ENCODE results near the gene RNF141. TPM values are rescaled to one million over a fixed set of nuclear protein-coding genes. Genes with fewer than 3 reads are reported as not detected.

Gene RNF141
- total RNA-seq, 2 donors from 2014 or later, result 17.5 to 19.6 TPM

DNA sequence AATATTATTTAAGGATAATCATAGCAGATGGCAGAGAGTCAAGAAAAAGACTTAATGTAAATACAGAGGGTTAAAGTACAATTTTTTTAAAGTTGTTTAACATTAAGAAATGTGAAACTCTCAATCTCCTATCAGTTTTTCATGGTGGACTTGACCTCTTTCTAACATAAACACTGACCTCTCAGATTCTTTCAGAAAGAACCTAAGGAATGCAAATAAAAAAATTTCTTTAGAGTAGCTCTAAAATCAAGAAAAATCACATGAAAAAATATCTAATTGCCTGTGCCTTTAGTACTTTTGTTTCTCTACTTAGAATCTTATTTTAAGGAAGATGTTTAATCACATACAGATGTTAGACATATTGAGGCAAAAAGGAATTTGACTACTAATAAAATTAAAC is 12.9 kb downstream of the RNF141 start:
- ATAC-seq (replicated peaks in 1 of 2) (no peak), DNase-seq (no peak)
- H3K36me3 Mint-ChIP-seq (ENCODE audit: insufficient read depth in 2 of 2), result peaks cover 8 to 14% of the 10 kb centered on the region in 2 donors
- H3K9me3 Mint-ChIP-seq, result no peaks in the 10 kb centered on the region
- H3K27ac Mint-ChIP-seq, result no peak overlapping the region
- no peaks in the 10 kb centered on the region for H3K27me3 Mint-ChIP-seq (ENCODE audit: low read depth)
- peaks cover 21% of the 10 kb centered on the region for H3K4me1 Mint-ChIP-seq (ENCODE audit: low read depth)
- no peak overlapping the region for H3K4me3 Mint-ChIP-seq

- no peaks in the 10 kb centered on the region for H3K27me3 Mint-ChIP-seq (ENCODE audit: low read depth)
- DNase-seq (no peak), ATAC-seq (replicated peaks in 1 of 2) (peak; percentile 88 to 89)
- peaks cover 7 to 12% of the 10 kb centered on the region in 2 donors for H3K36me3 Mint-ChIP-seq (ENCODE audit: insufficient read depth in 2 of 2)
- peak overlapping the region; percentile 33 to 50 for H3K4me3 Mint-ChIP-seq
- peak overlapping the region; percentile 68 for H3K27ac Mint-ChIP-seq
- H3K9me3 Mint-ChIP-seq, result no peaks in the 10 kb centered on the region
- H3K4me1 Mint-ChIP-seq (ENCODE audit: low read depth), result peaks cover 21% of the 10 kb centered on the region
These were observed 13.7 kb downstream of the RNF141 start for GRCh38 chr11:10526974-10527918.

DNA sequence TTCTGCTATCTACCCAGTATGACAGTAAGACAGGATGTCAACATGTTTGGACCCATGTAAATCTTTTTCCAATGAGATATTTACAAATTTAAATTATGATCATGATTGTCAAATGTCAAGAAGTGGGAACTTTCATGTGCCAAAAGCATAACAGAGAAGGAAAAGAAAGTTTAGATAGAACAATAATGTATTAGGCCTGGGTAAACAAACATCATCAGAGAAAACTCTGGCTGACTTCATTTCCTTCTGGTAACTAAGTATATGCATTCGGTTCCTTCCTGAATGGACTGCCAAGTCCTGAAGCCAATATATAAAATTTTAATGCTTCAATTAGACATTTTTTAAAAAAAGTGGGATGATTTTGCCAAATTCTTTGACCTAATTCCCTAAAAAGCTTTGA is 16.5 kb downstream of the RNF141 start:
- no peaks in the 10 kb centered on the region for H3K27me3 Mint-ChIP-seq (ENCODE audit: low read depth)
- H3K4me1 Mint-ChIP-seq (ENCODE audit: low read depth), result peaks cover 21% of the 10 kb centered on the region
- no peak overlapping the region for H3K27ac Mint-ChIP-seq
- ATAC-seq (replicated peaks in 1 of 2) (no peak), DNase-seq (no peak)
- no peak overlapping the region for H3K4me3 Mint-ChIP-seq
- H3K9me3 Mint-ChIP-seq, result no peaks in the 10 kb centered on the region
- peaks cover 7 to 18% of the 10 kb centered on the region in 2 donors for H3K36me3 Mint-ChIP-seq (ENCODE audit: insufficient read depth in 2 of 2)

DNA sequence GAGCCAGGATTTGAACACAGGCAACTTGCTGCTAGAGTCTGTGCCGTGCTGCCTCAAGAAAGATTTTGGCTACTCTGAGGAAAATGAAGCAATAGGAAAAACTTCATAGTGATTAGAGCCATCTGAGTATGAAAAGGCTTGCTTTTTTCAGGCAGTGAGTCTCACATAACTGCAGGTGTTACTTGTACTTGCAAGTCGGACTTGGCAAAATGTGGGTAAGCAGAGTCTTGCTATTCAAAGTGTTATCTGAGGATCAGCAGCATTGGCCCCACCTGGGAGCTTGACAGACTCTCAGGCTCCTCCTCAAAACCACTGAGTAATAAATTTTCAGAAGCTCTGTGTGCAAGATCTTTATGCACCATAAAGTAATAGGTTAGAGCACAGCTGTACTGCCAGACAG is 18.1 kb downstream of the RNF141 start:
- no peaks in the 10 kb centered on the region for H3K27me3 Mint-ChIP-seq (ENCODE audit: low read depth)
- H3K9me3 Mint-ChIP-seq, result no peaks in the 10 kb centered on the region
- DNase-seq, result no peak
- H3K4me1 Mint-ChIP-seq (ENCODE audit: low read depth), result peaks cover 21% of the 10 kb centered on the region
- ATAC-seq (replicated peaks in 1 of 2), result no peak
- peaks cover 7 to 14% of the 10 kb centered on the region in 2 donors for H3K36me3 Mint-ChIP-seq (ENCODE audit: insufficient read depth in 2 of 2)
- H3K27ac Mint-ChIP-seq, result no peak overlapping the region
- no peak overlapping the region for H3K4me3 Mint-ChIP-seq

DNA sequence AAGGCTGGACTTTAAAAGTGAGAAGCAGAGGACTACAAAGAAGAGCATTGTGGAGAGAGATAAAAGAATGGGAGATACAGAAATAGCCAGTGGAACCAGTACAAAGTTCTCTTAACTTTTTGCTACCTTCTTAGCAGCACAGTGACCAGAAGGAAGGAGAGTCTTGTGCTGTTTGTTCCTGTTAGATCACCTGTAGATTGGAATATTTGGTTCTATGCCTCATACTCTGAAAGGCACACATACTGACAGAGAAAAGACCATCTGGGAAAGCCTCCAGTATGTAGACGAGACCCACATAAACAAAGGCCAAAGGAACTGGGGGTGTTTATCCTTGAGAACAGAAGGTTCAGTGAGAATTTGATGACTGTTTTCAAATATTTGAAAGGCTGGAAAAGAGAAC is 18.7 kb downstream of the RNF141 start:
- H3K36me3 Mint-ChIP-seq (ENCODE audit: insufficient read depth in 2 of 2), result peaks cover 3 to 11% of the 10 kb centered on the region in 2 donors
- peak overlapping the region; percentile 17 for H3K27ac Mint-ChIP-seq
- H3K27me3 Mint-ChIP-seq (ENCODE audit: low read depth), result no peaks in the 10 kb centered on the region
- no peak overlapping the region for H3K4me3 Mint-ChIP-seq
- ATAC-seq (replicated peaks in 1 of 2), result no peak
- H3K9me3 Mint-ChIP-seq, result no peaks in the 10 kb centered on the region
- H3K4me1 Mint-ChIP-seq (ENCODE audit: low read depth), result peaks cover 15% of the 10 kb centered on the region
- DNase-seq, result no peak

DNA sequence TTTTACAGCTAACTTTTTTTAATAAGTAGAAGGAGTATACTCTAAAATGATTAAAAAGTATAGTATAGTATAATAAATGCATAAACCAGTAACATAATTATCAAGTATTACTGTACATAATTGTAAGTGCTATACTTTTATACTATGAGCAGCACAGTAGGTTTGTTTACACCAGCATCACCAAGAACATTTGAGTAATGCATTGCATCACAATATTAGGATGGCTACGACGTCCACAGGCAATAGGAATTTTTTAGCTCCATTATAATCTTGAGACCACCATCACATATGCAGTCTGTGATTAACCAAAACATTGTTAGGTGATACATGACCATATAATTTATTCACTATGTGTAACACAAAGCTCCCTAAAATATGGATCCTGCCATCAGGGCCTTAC is 20.4 kb downstream of the RNF141 start:
- Mint-ChIP-seq H3K27ac (no peak overlapping the region), H3K27me3 (ENCODE audit: low read depth) (no peaks in the 10 kb centered on the region), H3K9me3 (no peaks in the 10 kb centered on the region), H3K4me3 (no peak overlapping the region), H3K36me3 (ENCODE audit: insufficient read depth in 2 of 2) (peaks cover 0 to 5% of the 10 kb centered on the region in 2 donors), H3K4me1 (ENCODE audit: low read depth) (no peaks in the 10 kb centered on the region)
- DNase-seq (no peak), ATAC-seq (replicated peaks in 1 of 2) (no peak)

GRCh38 chr11:10519630-10520029 is 21.4 kb downstream of the RNF141 start:
- no peaks in the 10 kb centered on the region for H3K9me3 Mint-ChIP-seq
- no peaks in the 10 kb centered on the region for H3K4me1 Mint-ChIP-seq (ENCODE audit: low read depth)
- ATAC-seq (replicated peaks in 1 of 2), result no peak
- no peaks in the 10 kb centered on the region for H3K27me3 Mint-ChIP-seq (ENCODE audit: low read depth)
- DNase-seq, result no peak
- H3K4me3 Mint-ChIP-seq, result no peak overlapping the region
- H3K36me3 Mint-ChIP-seq (ENCODE audit: insufficient read depth in 2 of 2), result peaks cover 0 to 5% of the 10 kb centered on the region in 2 donors
- no peak overlapping the region for H3K27ac Mint-ChIP-seq

GRCh38 chr11:10518891-10519290 is 22.1 kb downstream of the RNF141 start:
- H3K27ac Mint-ChIP-seq, result no peak overlapping the region
- ATAC-seq (replicated peaks in 1 of 2) (no peak), DNase-seq (no peak)
- no peaks in the 10 kb centered on the region for H3K9me3 Mint-ChIP-seq
- peaks cover 0 to 6% of the 10 kb centered on the region in 2 donors for H3K36me3 Mint-ChIP-seq (ENCODE audit: insufficient read depth in 2 of 2)
- H3K27me3 Mint-ChIP-seq (ENCODE audit: low read depth), result no peaks in the 10 kb centered on the region
- H3K4me1 Mint-ChIP-seq (ENCODE audit: low read depth), result no peaks in the 10 kb centered on the region
- H3K4me3 Mint-ChIP-seq, result no peak overlapping the region

DNA sequence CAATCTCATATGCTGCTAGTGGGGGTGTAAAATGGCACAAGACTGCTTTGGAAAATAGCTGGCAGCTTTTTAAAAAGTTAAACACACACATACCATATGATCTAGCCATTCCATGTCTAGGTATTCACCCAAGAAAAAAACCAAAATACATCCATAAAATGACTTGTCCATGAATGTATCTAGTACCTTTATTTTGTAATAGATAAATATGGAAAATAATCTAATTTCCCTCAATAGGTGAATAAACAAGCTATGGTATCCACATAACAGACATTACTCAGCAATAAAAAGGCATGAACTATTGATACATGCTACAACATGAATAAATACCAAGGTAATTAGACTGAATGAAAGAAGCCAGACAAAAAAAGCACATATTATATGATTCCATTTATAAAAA is 22.9 kb downstream of the RNF141 start:
- Mint-ChIP-seq H3K36me3 (ENCODE audit: insufficient read depth in 2 of 2) (peaks cover 0 to 6% of the 10 kb centered on the region in 2 donors), H3K27ac (no peak overlapping the region), H3K4me1 (ENCODE audit: low read depth) (no peaks in the 10 kb centered on the region), H3K27me3 (ENCODE audit: low read depth) (no peaks in the 10 kb centered on the region), H3K9me3 (no peaks in the 10 kb centered on the region), H3K4me3 (no peak overlapping the region)
- no peak for DNase-seq
- ATAC-seq (replicated peaks in 1 of 2), result no peak

- Mint-ChIP-seq H3K27ac (no peak overlapping the region), H3K9me3 (no peaks in the 10 kb centered on the region), H3K27me3 (ENCODE audit: low read depth) (no peaks in the 10 kb centered on the region), H3K4me3 (no peak overlapping the region), H3K4me1 (ENCODE audit: low read depth) (no peaks in the 10 kb centered on the region), H3K36me3 (ENCODE audit: insufficient read depth in 2 of 2) (peaks cover 1% of the 10 kb centered on the region in 2 donors)
- ATAC-seq (replicated peaks in 1 of 2) (no peak), DNase-seq (no peak)
These were observed 25.6 kb downstream of the RNF141 start for GRCh38 chr11:10515418-10515817.

- no peak for DNase-seq
- Mint-ChIP-seq H3K36me3 (ENCODE audit: insufficient read depth in 2 of 2) (peaks cover 1% of the 10 kb centered on the region in 2 donors), H3K27me3 (ENCODE audit: low read depth) (no peaks in the 10 kb centered on the region), H3K4me1 (ENCODE audit: low read depth) (no peaks in the 10 kb centered on the region), H3K9me3 (no peaks in the 10 kb centered on the region), H3K4me3 (no peak overlapping the region), H3K27ac (no peak overlapping the region)
- ATAC-seq (replicated peaks in 1 of 2), result no peak
These were observed 26.3 kb downstream of the RNF141 start for GRCh38 chr11:10514709-10515108.

- H3K36me3 Mint-ChIP-seq (ENCODE audit: insufficient read depth in 2 of 2), result peaks cover 1% of the 10 kb centered on the region in 2 donors
- no peaks in the 10 kb centered on the region for H3K9me3 Mint-ChIP-seq
- no peaks in the 10 kb centered on the region for H3K27me3 Mint-ChIP-seq (ENCODE audit: low read depth)
- H3K27ac Mint-ChIP-seq, result no peak overlapping the region
- ATAC-seq (replicated peaks in 1 of 2) (no peak), DNase-seq (no peak)
- H3K4me3 Mint-ChIP-seq, result no peak overlapping the region
- H3K4me1 Mint-ChIP-seq (ENCODE audit: low read depth), result no peaks in the 10 kb centered on the region
These were observed 26.8 kb downstream of the RNF141 start for GRCh38 chr11:10514202-10514601.

DNA sequence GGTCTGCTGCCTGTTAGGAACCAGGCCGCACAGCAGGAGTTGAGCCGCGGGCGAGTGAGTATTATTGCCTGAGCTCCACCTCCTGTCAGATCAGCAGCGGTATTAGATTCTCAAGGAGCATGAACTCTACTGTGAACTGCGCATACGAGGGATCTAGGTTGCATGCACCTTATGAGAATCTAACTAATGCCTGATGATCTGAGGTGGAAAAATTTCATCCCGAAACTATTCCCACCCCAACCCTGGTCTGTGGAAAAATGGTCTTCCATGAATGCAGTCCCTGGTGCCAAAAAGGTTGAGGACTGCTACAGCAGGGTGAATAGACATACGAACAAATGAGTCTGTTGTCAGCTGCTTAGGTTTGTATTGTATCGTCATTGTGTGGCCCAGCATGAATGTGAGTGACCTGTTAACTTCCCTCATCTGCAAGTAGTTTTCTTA is 29.8 kb downstream of the RNF141 start:
- H3K27me3 Mint-ChIP-seq (ENCODE audit: low read depth), result no peaks in the 10 kb centered on the region
- no peak for ATAC-seq (replicated peaks in 1 of 2)
- H3K9me3 Mint-ChIP-seq, result no peaks in the 10 kb centered on the region
- H3K4me1 Mint-ChIP-seq (ENCODE audit: low read depth), result no peaks in the 10 kb centered on the region
- H3K4me3 Mint-ChIP-seq, result no peak overlapping the region
- H3K36me3 Mint-ChIP-seq (ENCODE audit: insufficient read depth in 2 of 2), result peaks cover 1% of the 10 kb centered on the region in 2 donors
- no peak overlapping the region for H3K27ac Mint-ChIP-seq
- no peak for DNase-seq

DNA sequence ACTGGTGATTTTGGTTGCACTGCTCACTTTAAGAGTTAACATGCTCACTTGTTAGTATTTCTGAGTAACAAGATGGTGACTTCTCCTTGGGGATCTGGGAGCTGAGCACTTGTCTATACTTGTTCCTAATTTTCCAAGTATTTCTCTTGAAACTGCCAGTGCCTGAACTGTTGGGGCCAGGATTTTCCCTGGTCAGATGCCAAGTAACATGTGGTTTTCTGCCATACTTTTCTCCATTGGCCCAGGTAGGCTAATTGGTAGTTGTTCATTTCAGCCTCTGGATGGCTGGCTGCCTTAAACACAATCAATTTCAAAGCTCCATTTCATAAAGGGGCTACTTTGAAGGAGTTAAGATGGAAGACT is 35.0 kb downstream of the RNF141 start:
- no peak overlapping the region for H3K4me3 Mint-ChIP-seq
- no peaks in the 10 kb centered on the region for H3K4me1 Mint-ChIP-seq (ENCODE audit: low read depth)
- ATAC-seq (replicated peaks in 1 of 2) (no peak), DNase-seq (no peak)
- H3K36me3 Mint-ChIP-seq (ENCODE audit: insufficient read depth in 2 of 2), result peaks cover 1 to 3% of the 10 kb centered on the region in 2 donors
- no peak overlapping the region for H3K27ac Mint-ChIP-seq
- no peaks in the 10 kb centered on the region for H3K9me3 Mint-ChIP-seq
- H3K27me3 Mint-ChIP-seq (ENCODE audit: low read depth), result no peaks in the 10 kb centered on the region
